Activated effector memory CD4-positive, alpha-beta T cell treated with anti-CD3 and anti-CD28 coated beads, Interleukin-2, amount 50 U/mL, for 16 hours (primary cell): ENCODE data around the gene VCY.
"Not testable (repeated sequence)": the region's sequence is repeated elsewhere in the genome, so short reads cannot be mapped to it uniquely, and the experiment has no call there.

Experiments
- DNase-seq: peaks from one replicate; pipeline ENCODE4 v3.0.0-alpha.2; 2020

VCY gene

DNA sequence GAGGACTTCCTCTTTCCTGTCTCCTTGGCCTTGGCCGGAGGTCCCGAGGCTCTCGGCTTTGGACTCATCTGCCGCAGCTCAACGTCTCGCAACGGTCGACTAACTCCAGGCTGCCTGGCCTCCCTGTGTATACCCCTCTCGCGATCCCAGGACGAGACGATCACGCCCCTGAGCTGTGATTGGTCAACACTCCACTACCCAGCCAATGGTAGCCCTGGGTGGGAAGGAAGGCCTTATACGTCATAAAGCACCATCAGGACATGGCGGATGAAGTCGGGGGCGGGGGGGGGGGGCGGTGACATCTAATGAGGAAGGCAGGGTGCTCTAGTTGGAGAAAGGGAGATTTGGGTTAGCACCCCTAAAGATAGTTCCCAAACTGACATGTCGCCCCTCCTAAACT is at the start of gene VCY:
VCY (minus strand) TSS at position 101 of the 400 bp plus-strand sequence; CDS start at position 68, 33 bp downstream.
- not testable (repeated sequence) for DNase-seq

DNA sequence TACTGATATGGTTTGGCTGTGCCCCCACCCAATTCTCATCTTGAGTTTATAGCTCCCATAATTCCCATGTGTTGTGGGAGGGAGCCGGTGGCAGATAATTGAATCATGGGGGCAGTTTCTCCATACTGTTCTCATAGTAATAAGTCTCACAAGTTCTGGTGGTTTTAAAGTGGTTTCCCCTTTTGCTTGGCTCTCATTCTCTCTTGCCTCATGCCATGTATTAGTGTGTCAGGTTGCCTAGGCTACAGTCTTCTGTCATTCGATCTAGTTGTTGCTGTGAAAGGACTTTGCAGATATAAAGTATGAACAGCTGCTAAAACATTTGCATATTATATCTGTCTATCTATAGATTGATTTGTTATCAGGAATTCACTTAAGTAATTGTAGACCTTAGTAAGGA is 44.1 kb upstream of the VCY start:
- not testable (repeated sequence) for DNase-seq

DNA sequence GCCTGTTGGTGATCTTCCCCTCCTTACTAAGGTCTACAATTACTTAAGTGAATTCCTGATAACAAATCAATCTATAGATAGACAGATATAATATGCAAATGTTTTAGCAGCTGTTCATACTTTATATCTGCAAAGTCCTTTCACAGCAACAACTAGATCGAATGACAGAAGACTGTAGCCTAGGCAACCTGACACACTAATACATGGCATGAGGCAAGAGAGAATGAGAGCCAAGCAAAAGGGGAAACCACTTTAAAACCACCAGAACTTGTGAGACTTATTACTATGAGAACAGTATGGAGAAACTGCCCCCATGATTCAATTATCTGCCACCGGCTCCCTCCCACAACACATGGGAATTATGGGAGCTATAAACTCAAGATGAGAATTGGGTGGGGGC is 25.6 kb upstream of the VCY start:
- DNase-seq = not testable (repeated sequence)

GRCh38 chrY:13942406-13942805 is 43.9 kb downstream of the VCY start:
- DNase-seq = not testable (repeated sequence)
